GM21423 (cell line): ENCODE results near the gene GOSR1.
"Not testable (repeated sequence)": the region's sequence is repeated elsewhere in the genome, so short reads cannot be mapped to it uniquely, and the experiment has no call there.

Experiments
- ATAC-seq: cut with Tn5 transposase; IDR thresholded peaks from one replicate; pipeline ENCODE4 v1.9.1; 2021; ENCODE audit warnings: mild to moderate bottlenecking, moderate library complexity; ENCODE audit not compliant: unreplicated experiment

The GOSR1 gene

DNA sequence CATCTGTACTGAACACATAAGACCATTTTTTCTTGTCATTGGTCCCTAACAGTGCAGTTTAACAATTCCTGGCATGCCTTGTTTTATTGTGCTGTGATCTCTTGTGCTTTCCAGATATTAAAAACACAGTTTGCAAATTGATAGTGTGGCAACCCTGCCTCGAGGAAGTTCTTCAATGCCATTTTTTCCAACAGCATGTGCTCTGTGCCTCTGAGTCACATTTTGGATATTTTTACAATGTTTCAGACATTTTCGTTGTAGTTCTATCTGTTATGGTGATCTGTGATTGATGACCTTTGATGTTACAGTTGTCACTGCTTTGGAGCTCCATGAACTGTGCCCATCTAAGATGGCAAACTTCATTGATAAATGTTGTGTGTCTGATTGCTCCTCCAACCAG lies 66.2 kb downstream of the GOSR1 start:
- no peak for ATAC-seq

DNA sequence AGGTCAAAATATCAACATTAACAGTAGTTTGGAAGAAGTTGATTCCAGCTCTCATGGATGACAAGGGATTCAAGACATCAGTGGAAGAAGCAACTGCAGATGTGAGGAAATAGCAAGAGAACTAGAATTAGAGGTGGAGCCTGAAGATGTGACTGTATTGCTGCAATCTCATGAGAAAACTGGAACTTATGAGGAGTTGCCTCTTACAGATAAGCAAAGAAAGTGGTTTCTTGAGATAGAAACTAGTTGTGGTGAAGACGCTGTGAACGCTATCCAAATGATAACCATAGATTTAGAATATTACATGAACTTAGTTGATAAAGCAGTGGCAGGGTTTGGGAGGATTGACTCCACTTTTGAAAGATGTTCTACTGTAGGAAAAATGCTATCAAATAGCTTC lies 67.8 kb downstream of the GOSR1 start:
- ATAC-seq, result no peak

DNA sequence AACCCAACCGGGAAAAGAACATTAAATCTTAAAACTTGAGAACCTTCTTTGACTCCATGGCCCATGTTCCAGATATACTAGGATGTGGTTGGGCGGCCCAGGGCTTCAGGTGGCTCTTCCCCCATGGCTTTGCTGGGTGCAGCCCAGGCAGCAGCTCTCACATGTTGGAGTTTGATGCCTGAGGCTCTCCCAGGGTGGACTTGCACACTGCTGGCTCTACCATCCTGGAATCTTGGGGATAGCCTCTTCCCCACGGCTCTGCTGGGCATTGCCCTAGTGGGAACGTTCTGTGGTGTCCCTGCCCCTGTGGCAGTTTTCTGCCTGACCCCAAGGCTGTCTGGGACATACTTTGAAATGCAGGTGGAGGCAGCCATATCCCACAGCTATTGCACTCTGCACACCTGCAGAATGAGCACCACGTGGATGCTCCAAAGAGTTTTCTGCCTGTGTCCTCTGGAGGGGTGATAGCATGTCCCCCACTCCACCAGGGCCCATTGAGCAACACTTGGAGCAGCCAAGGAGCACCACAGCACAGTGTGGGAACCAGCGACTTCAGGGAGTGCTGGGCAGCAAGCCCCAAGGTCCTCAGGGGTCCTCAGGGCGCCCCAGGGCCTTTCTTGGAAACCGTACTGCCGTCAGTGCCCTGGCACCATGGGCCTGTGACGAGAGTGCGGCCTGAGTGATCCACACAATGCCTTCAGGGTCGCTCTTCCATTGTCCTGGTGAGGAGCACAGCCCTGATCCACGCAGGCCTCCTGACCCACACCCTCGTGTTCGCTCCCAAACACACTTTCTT lies 70.8 kb downstream of the GOSR1 start:
- ATAC-seq, result no peak

DNA sequence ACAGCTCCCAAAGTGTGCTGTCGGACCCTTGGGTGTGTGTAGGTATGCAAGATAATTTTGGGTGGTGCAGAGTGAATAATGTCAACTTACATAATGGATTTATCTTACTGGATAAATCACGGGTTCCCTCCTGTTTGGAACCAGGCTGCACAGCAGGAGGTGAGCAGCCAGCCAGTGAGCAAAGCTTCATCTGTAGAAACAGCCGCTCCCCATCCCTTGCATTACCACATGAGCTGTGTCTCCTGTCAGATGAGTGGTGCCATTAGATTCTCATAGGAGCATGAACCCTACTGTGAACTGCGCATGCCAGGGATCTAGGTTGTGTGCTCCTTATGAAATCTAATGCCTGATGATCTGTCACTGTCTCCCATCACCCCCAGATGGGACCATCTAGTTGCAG lies 72.0 kb downstream of the GOSR1 start:
- not testable (repeated sequence) for ATAC-seq

DNA sequence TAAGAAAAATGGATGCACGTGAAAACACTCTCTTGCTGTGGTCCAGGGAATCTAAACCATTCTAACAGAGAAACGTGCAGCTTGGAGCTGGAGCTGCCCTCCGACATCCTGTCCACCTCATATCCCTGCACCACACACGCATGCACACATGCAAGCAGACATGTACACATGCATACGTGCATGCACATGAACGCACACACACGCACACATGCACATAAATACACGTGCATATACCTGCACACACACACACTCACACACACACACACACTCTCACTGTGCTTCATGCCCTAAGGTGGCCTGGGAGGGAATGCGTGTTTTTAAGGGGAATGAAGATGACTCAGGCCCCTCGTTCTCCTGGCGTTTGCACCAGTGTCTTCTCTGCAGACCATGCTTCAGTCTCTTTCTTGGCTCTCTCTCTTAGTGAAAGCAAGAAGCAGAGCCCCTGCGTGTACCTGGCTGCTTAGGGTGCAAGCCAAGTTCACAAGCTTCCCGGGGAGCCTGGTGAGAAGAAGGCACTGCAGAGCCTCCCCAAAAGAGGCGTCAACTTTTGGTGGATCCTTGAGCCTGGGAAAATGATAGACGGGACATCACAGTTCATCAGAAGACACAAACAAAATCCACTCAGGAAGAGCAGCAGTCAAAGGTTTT lies 72.8 kb downstream of the GOSR1 start:
- no peak for ATAC-seq

DNA sequence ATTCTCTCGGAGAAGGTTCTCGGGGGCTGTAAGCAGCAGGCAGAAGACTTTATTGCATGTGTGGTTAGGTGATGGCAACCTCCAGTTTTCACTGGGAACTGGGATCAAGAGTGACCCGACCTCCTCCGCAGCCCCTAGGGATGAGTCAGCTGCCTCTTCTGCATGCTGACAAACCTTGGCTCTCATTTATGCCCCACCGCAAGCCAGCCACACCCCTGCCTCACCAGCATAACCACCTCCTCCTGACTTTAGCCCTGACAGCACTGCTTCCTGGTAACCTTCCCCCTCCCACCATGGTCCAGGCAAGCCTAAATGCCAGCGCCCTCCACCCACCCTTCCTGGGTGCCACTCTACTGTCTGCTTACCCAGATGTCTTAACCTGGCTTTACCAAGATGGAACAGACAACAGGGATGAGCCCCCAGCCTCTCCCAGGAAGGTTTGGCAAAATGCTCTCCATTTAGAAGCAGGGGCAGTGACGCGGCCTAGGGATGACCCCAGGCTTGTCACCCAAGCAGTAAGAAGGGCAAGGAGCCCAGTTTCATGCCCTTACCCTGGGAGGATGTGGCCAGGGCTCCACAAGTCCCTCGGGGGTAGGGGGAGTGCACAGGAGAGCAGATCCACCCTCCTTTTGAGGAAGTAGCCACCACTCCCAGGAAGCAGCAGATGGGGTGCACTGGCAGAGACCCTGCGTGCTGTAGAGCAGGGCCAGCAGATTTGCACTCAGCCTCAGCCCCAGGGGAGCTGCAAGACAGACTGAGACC lies 73.5 kb downstream of the GOSR1 start:
- peak; percentile 75 for ATAC-seq

DNA sequence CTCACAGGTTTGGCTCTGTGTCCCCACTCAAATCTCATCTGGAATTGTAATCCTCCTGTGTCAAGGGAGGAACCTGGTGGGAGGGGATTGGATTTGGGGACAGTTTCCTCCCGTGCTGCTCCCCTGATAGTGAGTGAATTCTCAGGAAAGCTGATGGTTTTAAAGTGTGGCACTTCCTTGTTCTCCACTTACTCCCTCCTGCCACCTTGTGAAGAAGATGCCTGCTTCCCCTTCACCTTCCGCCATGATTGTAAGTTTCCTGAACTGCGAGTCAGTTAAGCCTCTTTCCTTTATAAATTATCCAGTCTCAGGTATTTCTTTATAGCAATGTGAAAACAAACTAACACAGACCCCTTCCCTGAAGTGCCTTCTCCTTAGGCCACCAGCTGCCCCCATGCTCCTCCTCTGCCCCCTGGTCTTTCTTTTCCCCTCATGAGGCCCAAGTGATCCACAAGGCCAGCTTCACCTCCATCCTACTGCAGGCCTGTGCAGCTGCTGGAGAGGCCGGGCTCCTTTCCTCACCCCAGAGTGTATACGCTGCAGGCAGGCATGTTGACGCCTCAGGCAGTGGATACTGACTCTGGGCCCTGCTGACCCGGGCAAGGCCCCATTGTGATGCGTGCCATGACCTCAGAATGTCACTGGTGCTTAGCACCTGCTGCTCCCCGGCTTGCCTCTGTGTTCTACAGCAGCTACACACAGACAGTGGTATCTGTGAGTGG lies 74.2 kb downstream of the GOSR1 start:
- not testable (repeated sequence) for ATAC-seq

DNA sequence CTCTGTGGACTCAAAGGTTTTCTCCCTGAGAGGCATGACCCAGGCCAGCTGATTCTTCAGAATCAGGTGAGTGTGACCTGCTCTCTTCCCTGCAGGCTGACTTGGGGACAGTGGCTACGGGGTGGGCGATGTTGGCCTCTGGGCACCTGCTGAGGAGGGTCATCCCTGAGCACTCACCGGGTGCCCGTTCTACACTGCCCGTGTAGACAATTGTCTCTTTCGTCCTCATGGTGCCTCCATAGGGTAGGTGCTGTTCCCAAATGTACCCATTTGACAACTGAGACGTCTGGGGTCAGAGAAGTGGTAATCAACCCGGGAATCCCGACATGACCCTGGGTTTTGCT lies 74.8 kb downstream of the GOSR1 start:
- ATAC-seq, result no peak

DNA sequence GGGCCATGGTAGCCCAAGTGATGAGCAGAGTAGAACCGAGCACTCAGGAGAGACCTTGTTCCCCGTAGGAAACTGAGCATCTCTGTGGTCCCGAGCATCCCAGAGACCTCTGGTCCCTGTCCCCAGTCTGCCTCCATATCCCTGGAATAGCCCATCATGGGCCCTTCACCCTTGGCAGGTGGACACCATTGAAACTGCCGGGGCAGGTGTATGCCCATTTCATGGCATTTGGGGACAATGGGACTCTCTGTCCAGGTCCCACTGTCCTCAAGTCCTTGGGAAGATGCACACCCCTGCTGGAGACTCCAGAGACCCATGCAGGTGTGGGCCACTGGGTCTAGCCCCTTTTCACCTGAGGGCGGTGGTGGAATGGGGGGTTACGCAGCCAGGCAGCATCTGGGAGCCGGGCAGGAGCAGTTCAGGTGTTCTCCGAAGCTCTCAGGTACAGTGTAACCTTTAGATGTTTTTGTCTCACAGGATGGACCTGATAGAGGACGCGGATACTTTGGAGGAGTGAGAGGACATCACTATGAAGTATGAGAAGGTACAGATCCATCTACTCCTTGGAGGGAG lies 75.9 kb downstream of the GOSR1 start:
- no peak for ATAC-seq

DNA sequence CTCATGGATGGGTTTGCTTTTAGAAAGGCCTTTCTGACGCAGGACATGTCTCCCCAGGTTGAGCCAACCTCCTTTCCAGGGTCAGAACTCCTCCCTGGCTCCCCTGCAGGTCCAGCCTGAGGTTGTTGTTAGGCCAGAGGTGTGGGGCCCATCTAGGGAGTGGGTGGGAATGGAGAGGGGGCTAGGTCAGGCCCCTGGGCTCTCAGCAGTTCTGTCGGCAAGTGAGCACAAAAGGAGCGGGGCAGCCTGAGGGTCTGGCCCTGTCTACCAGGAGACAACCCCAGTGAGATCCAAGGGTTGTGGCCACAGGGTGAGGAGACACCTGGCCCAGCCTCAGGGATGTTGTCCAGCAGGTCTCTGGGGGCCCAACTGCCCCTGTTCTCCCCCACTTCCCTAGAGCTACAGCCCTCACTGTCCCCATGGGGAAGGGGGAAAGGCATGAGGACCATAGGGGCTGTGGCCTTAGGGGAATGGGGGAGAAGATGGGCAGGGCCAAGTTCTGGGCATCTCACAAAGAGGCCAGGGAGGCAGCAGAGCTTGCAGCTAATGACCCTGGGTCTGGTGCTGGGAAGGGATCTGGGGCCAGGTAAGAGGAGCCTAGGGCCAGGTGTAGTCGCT lies 76.7 kb downstream of the GOSR1 start:
- ATAC-seq, result not testable (repeated sequence)

DNA sequence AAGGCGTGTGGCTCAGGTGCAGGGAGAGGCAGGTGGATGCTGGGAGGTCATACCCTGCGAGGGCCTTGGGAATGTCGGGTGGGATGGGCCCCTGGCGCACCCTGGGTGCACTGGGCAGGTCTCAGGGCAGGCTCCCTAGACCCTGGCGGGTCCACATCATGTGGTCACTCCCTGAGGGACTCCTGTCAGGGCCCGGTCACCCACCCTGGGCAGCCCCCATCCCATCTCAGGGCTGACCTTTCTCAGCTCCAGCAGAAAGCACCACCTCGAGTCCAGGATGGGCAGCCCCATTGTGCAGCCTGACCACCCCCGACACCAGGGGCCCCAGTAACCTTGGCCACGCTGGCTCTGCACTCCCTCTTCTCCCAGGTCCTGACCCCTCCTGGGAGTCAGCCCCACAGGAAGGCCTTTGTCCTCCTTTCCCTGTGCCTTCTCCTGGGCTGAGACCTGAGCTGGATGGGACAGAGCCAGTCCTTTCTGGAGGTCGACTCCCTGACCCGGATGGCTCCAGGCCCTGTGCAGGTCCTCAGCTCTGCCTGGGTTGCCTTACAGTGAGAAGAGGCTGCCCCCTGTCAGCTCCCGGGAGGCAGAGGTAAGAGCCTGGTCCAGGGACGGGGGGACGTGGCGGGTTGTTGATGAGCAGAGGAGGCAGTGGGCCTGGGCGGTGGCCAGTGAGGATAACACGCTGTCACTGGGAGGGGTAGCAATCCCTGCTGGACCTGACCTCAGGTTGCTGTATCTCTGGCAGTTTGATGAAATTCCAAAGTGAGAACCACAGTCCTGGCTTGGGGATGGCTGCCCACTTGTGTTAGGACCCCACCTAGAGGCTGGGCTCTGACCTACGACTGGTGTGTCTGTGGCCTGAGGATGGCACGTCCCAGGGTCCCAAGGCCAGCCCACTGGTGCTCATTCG lies 77.9 kb downstream of the GOSR1 start:
- no peak for ATAC-seq

DNA sequence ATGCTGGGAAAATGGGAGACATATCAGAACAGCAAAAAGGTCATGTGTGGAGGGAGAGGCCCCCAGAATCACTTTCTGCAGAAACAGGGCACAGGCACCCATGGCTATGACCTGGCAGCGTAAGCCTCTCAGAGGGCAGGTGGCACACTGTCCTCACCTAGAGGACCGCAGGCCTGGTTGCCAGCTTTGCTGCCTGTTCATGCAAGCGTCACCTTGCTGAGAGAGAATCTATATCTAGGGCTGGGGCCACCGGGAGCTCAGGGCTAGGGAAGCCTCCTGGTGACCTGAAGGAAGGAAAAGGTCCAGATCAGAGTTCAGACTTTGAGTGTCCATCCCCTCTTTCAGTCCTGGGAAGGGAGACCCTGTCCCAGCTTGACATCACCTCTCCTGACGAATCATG lies 78.7 kb downstream of the GOSR1 start:
- no peak for ATAC-seq

DNA sequence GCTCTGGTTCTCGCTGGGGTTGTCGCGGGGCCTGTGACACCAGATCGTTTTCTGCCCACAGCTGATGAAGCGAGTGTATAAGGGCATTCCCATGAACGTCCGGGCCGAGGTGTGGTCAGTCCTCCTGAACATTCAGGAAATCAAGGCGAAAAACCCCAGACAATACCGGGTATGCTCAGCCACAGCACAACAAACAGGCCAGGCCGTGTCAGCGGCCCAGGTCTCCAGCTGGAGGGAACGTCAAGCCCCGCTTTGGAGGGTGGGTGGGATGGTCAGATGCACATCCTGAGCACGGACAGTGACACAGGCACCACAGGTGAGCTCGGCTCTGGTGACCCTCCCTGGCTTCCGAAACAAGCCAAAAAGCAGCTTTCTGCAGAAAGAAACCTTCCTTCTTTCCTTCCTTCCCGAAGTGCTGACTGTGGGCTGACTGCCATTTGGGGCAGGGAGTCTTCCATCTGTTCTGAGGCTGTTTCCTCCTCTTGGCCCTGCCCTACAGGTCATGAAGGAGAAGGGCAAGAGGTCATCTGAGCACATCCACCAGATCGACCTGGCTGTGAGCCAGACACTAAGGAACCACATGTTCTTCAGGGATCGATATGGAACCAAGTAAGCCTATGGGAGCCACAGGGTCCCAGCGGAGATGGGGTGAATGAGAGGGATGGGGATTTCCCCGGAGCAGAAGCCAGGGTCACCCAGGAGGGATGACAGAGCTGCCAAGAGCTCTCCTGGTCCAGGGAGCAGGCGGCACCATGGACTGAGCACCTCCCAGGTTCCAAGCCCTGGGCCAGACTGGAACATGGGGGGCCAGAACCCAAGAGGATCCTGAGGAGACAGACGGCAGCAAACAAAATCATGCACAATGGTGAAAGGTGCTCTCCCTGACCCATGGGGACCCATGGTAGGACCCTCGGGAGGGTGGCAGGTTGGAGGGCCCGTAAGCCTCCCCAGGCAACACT lies 79.4 kb downstream of the GOSR1 start:
- ATAC-seq, result no peak

DNA sequence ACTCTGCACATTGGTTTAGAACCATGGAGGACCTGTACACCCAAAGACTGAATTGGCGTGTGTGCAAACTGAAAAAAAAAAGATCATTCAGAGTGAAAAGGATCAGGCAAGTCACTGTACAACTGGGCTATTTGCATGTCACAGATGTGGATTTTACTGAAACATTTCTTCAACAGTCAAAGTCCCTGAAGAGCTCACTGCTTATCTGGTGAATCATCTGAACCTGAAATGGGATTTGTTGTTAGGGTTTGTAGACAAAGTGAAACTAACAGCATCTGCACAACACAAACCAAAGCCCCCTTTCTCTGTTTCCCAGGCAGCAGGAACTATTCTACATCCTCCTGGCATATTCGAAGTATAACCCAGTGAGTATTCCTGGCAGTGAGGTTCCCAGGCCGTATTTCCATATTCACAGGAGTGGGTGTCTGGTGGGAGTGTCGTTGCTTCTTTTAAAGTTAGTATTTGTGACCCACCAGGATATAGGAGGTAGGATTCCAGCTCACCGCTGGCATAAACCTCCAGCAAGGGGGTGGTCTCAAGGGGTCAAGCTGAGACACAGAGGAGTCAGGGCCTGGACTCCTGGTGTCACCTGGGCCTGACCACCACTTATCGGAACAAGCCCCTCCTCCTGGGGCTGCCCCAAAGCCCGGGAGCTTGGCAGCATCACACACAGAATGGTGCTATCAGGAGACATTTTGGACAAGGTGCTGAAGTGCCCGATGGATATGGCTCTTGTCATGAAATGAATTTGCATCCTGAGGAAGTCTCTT lies 80.9 kb downstream of the GOSR1 start:
- ATAC-seq, result no peak

DNA sequence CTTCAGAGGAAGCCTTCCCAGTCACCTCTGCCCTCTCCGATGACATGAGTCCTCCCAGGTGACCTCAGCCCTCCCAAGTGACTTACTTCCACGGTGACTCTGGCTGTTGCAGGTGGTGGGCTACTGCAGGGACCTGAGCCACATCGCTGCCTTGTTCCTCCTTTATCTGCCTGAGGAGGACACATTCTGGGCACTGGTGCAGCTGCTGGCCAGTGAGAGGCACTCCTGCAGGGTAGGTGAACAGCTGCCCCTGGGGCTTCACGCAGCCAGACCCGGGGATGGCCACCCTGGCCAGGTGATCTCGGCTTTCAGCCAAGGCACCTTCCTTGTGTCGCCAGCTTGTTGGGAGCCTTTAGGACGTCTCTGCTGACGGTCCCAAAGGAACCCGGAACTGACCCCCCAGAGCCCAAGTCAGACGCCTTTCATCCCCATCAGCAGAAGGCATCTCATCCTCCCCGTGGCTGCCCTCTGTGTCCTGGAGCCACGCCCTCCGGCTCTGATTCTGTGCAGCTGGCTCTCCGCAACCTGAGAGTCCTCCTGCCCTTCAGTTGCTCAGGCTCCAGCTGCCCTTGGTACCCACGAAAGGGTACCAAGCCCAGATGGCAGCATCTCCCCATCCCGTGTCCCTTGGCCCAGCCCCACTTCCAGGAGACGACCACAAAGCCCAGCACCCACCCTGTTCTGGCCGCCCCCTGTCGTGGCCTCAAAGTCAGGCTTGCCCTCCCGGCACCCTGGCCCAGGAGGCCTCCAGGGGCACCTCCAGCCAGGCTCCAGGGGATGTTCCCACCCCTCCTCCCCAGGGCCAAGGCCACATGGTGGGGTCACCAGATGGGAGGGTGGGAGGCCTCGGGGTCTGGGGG lies 81.7 kb downstream of the GOSR1 start:
- no peak for ATAC-seq

DNA sequence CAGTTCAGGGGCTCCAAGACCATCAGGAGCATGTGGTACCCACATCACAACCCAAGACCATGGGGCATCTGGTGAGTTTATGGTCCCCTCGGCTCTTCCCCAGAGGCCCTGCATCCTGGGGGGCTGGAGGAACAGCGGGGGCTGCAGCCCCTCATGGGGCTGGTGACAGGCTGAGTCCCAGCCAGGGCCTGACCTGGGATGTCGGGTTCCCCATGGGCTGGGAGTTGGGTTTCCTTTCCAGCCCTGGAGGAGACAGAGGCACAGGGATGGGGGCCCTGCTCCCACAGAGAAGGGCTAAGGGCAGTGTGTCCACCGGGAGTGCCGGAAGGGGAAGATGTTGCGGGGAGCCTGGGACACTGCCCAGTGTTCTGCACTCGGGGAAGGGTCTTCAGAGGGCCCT lies 82.4 kb downstream of the GOSR1 start:
- ATAC-seq, result no peak
